Right cardiac atrium (tissue), 5 donors: ENCODE results near the gene ANAPC1. TPM values are rescaled to one million over a fixed set of nuclear protein-coding genes. Genes with fewer than 3 reads are reported as not detected.

Source experiments
- ATAC-seq, 2 donors: fragments of 200-7000 bp; cut with Tn5 transposase; one replicate each; pipeline versions ENCODE4 v1.8.0 to v1.9.1; 2020; ENCODE audit warnings: moderate library complexity in 2 of 2, mild to moderate bottlenecking in 1 of 2
- DNase-seq, 3 donors: peaks; one replicate each; pipeline ENCODE4 v3.0.0-alpha.2; 2020
- H3K27ac ChIP-seq: one replicate; pipeline ENCODE4 v1.5.1; 2013; ENCODE audit warnings: mild to moderate bottlenecking, low read length, control low read depth, moderate library complexity
- H3K27me3 ChIP-seq: one replicate; pipeline ENCODE4 v1.6.1; 2013; ENCODE audit not compliant: control insufficient read depth, insufficient read depth
- H3K4me1 ChIP-seq: one replicate; pipeline ENCODE4 v1.6.1; 2013; ENCODE audit warnings: low read length; ENCODE audit not compliant: control insufficient read depth, insufficient read depth
- H3K4me3 ChIP-seq: one replicate; pipeline ENCODE4 v1.5.1; 2013; ENCODE audit warnings: low read length, control low read depth
- H3K9me3 ChIP-seq: one replicate; pipeline ENCODE4 v1.6.1; 2013; ENCODE audit warnings: low read length; ENCODE audit not compliant: control insufficient read depth
- WGBS: extraction: QIAGEN DNeasy Blood & Tissue Kit; methylation state at CpG from one replicate; pipeline ENCODE4 v1.1.7; 2013; 5-methylcytosine and 5-hydroxymethylcytosine counted together
- intact Hi-C, 4 donors: fragments of 100-400 bp; cut with DNase I; formaldehyde crosslinking; loops; one replicate each; pipeline versions ENCODE4 v1.11.0 to v1.14.0; 2022 to 2023
- long read RNA-seq, 4 donors: library from polyadenylated mRNA; unstranded; transcript quantifications; one replicate each; pipeline ENCODE4 v2.0.0, GENCODE V29; 2020 to 2021
- polyA plus RNA-seq: library from polyadenylated mRNA; stranded (reverse); fragments of 200-250 nt; gene quantifications from one replicate; pipeline ENCODE4 v1.2.3, GENCODE V29; 2013
- total RNA-seq, 4 donors: library from RNA; stranded (reverse); fragmentation: NEBNext Ultra II Directional; extraction: Animal tissue kit (Norgen Biotek cat#: 25700); gene quantifications; one replicate each; pipeline ENCODE4 v1.2.1, GENCODE V29; 2021
- donor health status: healthy with polysubstance abuse.
- donor health status: DM: no; HTN: yes; CAD: no.
- donor health status: DM: no; HTN: no; CAD: no.
- donor health status: DM: no; HTN: yes; CAD: no; lungs with severe emphysema.
- donor health status: DM: yes; HTN: yes; CAD: no.

The ANAPC1 gene, protein sequence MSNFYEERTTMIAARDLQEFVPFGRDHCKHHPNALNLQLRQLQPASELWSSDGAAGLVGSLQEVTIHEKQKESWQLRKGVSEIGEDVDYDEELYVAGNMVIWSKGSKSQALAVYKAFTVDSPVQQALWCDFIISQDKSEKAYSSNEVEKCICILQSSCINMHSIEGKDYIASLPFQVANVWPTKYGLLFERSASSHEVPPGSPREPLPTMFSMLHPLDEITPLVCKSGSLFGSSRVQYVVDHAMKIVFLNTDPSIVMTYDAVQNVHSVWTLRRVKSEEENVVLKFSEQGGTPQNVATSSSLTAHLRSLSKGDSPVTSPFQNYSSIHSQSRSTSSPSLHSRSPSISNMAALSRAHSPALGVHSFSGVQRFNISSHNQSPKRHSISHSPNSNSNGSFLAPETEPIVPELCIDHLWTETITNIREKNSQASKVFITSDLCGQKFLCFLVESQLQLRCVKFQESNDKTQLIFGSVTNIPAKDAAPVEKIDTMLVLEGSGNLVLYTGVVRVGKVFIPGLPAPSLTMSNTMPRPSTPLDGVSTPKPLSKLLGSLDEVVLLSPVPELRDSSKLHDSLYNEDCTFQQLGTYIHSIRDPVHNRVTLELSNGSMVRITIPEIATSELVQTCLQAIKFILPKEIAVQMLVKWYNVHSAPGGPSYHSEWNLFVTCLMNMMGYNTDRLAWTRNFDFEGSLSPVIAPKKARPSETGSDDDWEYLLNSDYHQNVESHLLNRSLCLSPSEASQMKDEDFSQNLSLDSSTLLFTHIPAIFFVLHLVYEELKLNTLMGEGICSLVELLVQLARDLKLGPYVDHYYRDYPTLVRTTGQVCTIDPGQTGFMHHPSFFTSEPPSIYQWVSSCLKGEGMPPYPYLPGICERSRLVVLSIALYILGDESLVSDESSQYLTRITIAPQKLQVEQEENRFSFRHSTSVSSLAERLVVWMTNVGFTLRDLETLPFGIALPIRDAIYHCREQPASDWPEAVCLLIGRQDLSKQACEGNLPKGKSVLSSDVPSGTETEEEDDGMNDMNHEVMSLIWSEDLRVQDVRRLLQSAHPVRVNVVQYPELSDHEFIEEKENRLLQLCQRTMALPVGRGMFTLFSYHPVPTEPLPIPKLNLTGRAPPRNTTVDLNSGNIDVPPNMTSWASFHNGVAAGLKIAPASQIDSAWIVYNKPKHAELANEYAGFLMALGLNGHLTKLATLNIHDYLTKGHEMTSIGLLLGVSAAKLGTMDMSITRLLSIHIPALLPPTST (N-terminal part only)
- 10 to 100 TPM; 17.1 to 20.7 (median 19.5) TPM for total RNA-seq
- 5.2 TPM for polyA plus RNA-seq
- long read RNA-seq, donor 1, full-length matches to known transcripts = 4 of 9 reads
- long read RNA-seq, donor 1, partial matches to known transcripts = 3 of 9 reads
- long read RNA-seq, donor 1, other reads (novel, unspliced or antisense) = 2 of 9 reads
- long read RNA-seq, donor 2, full-length matches to known transcripts = 3 of 5 reads
- long read RNA-seq, donor 2, partial matches to known transcripts = 1 of 5 reads
- long read RNA-seq, donor 2, other reads (novel, unspliced or antisense) = 1 of 5 reads
- long read RNA-seq, donor 3, full-length matches to known transcripts = 4 of 22 reads
- long read RNA-seq, donor 3, partial matches to known transcripts = 13 of 22 reads
- long read RNA-seq, donor 3, other reads (novel, unspliced or antisense) = 5 of 22 reads
- long read RNA-seq, donor 4, partial matches to known transcripts = 8 of 10 reads
- long read RNA-seq, donor 4, other reads (novel, unspliced or antisense) = 2 of 10 reads

- Histone ChIP-seq H3K27ac (peak within 1 kb of the TSS; percentile 86), H3K27me3 (no peaks in the 10 kb centered on the region), H3K4me3 (peak within 1 kb of the TSS; percentile 95), H3K9me3 (no peaks in the 10 kb centered on the region), H3K4me1 (no peaks in the 10 kb centered on the region)
- intact Hi-C loops = no loop called here
- DNase-seq (peak; percentile 86 to 95 (median 91)), ATAC-seq (peak; percentile 98)
- under 1% methylated on average over 73 of the region's 73 CpGs for WGBS
Measured at GRCh38 chr2:111883661-111884591, at the start of gene ANAPC1. ANAPC1 (minus strand) TSS chr2:111884193; CDS start chr2:111880825, 3,368 bp downstream.

GRCh38 chr2:111932841-111933291 is 48.9 kb upstream of the ANAPC1 start:
- WGBS = 90% methylated on average over 4 of the region's 4 CpGs

DNA sequence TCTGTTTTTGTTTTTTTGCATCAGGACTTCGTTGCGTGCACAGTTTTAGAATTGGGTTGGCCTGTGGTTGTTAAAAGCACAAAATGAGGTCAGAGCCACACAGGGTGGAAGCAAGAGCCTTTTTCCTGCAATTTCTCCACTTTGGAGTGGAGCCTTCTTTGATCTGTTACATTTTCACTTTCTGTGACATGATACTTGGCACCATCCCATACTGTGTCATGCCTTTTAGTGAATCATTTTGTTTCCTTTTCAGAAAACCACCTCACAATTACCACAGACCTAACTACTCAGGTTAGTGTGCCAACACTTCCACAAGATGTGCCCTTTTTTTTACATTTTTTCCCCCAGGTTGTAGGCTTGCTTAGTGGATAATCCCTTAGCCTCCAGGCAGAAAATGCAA is 46.9 kb upstream of the ANAPC1 start:
- H3K27me3 ChIP-seq = no peaks in the 10 kb centered on the region
- no peak overlapping the region for H3K27ac ChIP-seq
- no peak overlapping the region for H3K4me3 ChIP-seq
- H3K4me1 ChIP-seq = no peaks in the 10 kb centered on the region
- ATAC-seq (no peak), DNase-seq (no peak)
- intact Hi-C loops = no loop called here
- H3K9me3 ChIP-seq = no peaks in the 10 kb centered on the region
- WGBS = 73% methylated on average over 2 of the region's 2 CpGs

More at GRCh38 chr2:111932841-111933291, 48.9 kb upstream of the ANAPC1 start:
- no peaks in the 10 kb centered on the region for H3K27me3 ChIP-seq
- no peak overlapping the region for H3K4me3 ChIP-seq
- intact Hi-C loops = no loop called here
- H3K9me3 ChIP-seq = no peaks in the 10 kb centered on the region
- DNase-seq (no peak), ATAC-seq (no peak)
- peaks cover 4% of the 10 kb centered on the region for H3K4me1 ChIP-seq
- no peak overlapping the region for H3K27ac ChIP-seq

GRCh38 chr2:111930409-111930808 is 46.4 kb upstream of the ANAPC1 start:
- ATAC-seq = no peak
- Histone ChIP-seq H3K27me3 (no peaks in the 10 kb centered on the region), H3K27ac (no peak overlapping the region), H3K4me3 (no peak overlapping the region), H3K9me3 (no peaks in the 10 kb centered on the region), H3K4me1 (no peaks in the 10 kb centered on the region)
- 92% methylated on average over 6 of the region's 6 CpGs for WGBS
- DNase-seq = no peak
- intact Hi-C loops = no loop called here

DNA sequence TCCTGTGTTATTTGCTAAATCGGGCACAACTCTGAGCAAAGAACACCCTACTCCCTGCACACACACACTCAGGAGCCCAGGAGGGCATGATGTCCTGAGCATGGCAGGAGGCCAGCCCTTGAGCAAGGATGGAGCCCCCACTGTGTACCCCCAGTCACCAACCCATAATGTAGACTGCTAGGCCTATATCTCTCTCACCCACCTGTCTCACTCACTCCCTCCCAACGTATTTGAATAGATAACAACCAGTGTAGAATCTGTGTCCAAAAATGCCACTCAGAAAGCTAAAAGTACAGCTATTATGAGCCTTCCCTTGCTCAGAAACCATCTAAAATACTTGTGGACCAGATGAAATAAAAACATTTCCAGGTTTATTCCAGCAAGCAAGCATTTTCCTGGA is 43.7 kb upstream of the ANAPC1 start:
- no peaks in the 10 kb centered on the region for H3K9me3 ChIP-seq
- intact Hi-C loops = no loop called here
- no peak for ATAC-seq

GRCh38 chr2:111924617-111925107 is 40.7 kb upstream of the ANAPC1 start:
- no peaks in the 10 kb centered on the region for H3K9me3 ChIP-seq
- intact Hi-C loops = no loop called here
- no peaks in the 10 kb centered on the region for H3K4me1 ChIP-seq
- no peaks in the 10 kb centered on the region for H3K27me3 ChIP-seq
- H3K27ac ChIP-seq = no peak overlapping the region
- no peak overlapping the region for H3K4me3 ChIP-seq
- ATAC-seq = no peak
- WGBS = 90% methylated on average over 3 of the region's 3 CpGs
- no peak for DNase-seq

More for the DNA sequence above, 43.7 kb upstream of the ANAPC1 start:
- no peak overlapping the region for H3K27ac ChIP-seq
- H3K27me3 ChIP-seq = no peaks in the 10 kb centered on the region
- H3K4me1 ChIP-seq = no peaks in the 10 kb centered on the region
- DNase-seq = no peak
- H3K4me3 ChIP-seq = no peak overlapping the region
- 74% methylated on average over 2 of the region's 2 CpGs for WGBS

- H3K9me3 ChIP-seq = no peaks in the 10 kb centered on the region
- peaks cover 3% of the 10 kb centered on the region for H3K4me1 ChIP-seq
- DNase-seq = no peak
- no peak for ATAC-seq
- no peak overlapping the region for H3K27ac ChIP-seq
- 52% methylated on average over 4 of the region's 4 CpGs for WGBS
- intact Hi-C loops = no loop called here
- H3K27me3 ChIP-seq = no peaks in the 10 kb centered on the region
- H3K4me3 ChIP-seq = no peak overlapping the region
Measured at GRCh38 chr2:111923276-111923804, 39.3 kb upstream of the ANAPC1 start.

GRCh38 chr2:111919794-111920608 is 36.0 kb upstream of the ANAPC1 start:
- intact Hi-C loops = no loop called here
- Histone ChIP-seq H3K9me3 (no peaks in the 10 kb centered on the region), H3K27me3 (no peaks in the 10 kb centered on the region), H3K27ac (no peak overlapping the region), H3K4me1 (peaks cover 3% of the 10 kb centered on the region), H3K4me3 (no peak overlapping the region)
- 70% methylated on average over 8 of the region's 8 CpGs for WGBS
- ATAC-seq (peak; percentile 80 to 83), DNase-seq (peak; percentile 55 to 64 (median 64))
